Endothelial cell (in vitro differentiated cells): ENCODE results near the gene PKP3. TPM values are rescaled to one million over a fixed set of nuclear protein-coding genes. Genes with fewer than 3 reads are reported as not detected.

Experiments
- DNase-seq: peaks from one replicate; pipeline ENCODE4 v3.0.0; 2021; ENCODE audit warnings: low spot score
- H3K27ac Mint-ChIP-seq: one replicate; pipeline ENCODE4 v1.8.0; 2021; ENCODE audit warnings: mixed read lengths, inconsistent platforms; ENCODE audit not compliant: unreplicated experiment
- H3K27me3 Mint-ChIP-seq: one replicate; pipeline ENCODE4 v1.8.0; 2021; ENCODE audit warnings: mild to moderate bottlenecking, moderate library complexity, mixed read lengths, inconsistent platforms; ENCODE audit not compliant: unreplicated experiment
- H3K36me3 Mint-ChIP-seq: one replicate; pipeline ENCODE4 v1.8.0; 2021; ENCODE audit warnings: mild to moderate bottlenecking, low read depth, mixed read lengths, inconsistent platforms; ENCODE audit not compliant: unreplicated experiment
- H3K4me1 Mint-ChIP-seq: one replicate; pipeline ENCODE4 v1.8.0; 2021; ENCODE audit warnings: mild to moderate bottlenecking, mixed read lengths, inconsistent platforms; ENCODE audit not compliant: unreplicated experiment
- H3K4me3 Mint-ChIP-seq: one replicate; pipeline ENCODE4 v1.8.0; 2021; ENCODE audit warnings: mild to moderate bottlenecking, mixed read lengths, inconsistent platforms; ENCODE audit not compliant: unreplicated experiment
- H3K9me3 Mint-ChIP-seq: one replicate; pipeline ENCODE4 v1.8.0; 2021; ENCODE audit warnings: mixed read lengths, inconsistent platforms; ENCODE audit not compliant: unreplicated experiment
- total RNA-seq: library from RNA; stranded (reverse); fragmentation: NEBNext Ultra II Directional; extraction: Animal tissue kit (Norgen Biotek cat#: 25700); gene quantifications from one replicate; pipeline ENCODE4 v1.2.1, GENCODE V29; 2021; ENCODE audit not compliant: unreplicated experiment
- TF ChIP-seq, protein P1 (sequence below): fragments of 200-600 bp; sonication (generic); IDR thresholded peaks from one replicate; pipeline ENCODE4 v1.5.0; 2021; ENCODE audit warnings: antibody characterized with exemption; ENCODE audit not compliant: unreplicated experiment

Gene PKP3
- total RNA-seq, 1 donor from 2014 or later, result 0.49 TPM

DNA sequence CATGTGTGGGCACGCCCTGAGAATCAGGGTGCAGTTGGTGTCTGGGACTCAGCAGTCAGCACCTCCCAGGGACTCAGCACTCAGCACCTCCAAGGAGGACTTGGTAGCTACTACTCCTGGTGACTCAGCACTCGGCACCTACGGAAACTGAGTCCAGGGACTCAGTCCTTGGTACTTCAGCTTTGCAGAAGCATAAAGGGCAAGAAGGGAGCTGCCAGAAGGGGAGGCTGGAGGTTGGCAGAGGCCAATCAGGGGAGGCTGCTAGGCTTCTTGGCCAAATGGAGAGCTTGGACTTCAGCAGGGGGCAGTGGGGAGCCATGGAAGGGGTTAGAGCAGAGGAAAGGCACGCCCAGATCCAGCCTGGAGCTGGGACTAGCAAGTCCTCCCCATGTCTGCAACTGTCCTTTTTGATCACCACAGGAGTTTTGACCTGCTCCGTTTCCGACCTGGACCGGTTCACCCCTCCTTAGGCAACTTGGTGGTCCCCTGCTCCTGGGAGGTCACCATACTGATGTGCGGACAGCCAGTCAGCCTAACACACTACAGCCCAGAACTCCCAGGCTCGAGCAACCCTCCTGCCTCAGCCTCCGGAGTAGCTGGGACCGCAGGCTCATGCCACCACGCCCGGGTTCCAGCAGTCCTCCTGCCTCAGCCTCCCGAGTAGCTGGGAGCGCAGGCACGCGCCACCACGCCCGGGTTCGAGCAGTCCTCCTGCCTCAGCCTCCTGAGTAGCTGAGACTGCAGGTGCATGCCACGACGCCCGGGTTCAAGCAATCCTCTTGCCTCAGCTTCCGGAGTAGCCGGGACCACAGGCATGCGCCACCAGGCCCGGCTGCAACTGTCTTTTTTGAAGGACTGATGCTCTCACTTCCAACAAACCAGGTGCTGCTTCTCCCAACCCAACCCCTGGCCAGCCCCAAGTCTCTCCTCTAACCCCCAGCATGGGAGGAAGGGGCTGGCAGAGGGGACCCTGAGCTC lies 46.3 kb downstream of the PKP3 start:
- no peak overlapping the region for H3K4me3 Mint-ChIP-seq
- H3K27ac Mint-ChIP-seq, result no peak overlapping the region

DNA sequence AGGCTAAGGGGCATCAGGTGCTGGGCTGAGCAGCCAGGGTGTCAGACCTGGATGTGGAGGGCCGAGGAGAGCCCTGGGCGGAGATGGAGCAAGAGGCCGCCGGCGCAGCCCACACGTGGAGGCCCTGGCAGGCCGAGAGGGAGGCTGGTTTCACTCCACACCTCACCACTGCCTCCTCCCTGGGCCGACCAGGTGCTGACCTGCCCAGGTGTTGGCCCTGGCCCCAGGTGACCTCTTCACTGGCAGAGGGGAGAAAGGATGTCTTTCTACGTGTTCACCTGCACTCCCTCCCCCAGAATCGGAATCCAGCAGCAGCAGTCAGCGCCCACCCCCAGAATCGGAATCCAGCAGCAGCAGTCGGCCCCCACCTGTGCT lies 47.0 kb downstream of the PKP3 start:
- DNase-seq, result no peak
- no peak overlapping the region for H3K27ac Mint-ChIP-seq
- TF ChIP-seq, protein P1, sequence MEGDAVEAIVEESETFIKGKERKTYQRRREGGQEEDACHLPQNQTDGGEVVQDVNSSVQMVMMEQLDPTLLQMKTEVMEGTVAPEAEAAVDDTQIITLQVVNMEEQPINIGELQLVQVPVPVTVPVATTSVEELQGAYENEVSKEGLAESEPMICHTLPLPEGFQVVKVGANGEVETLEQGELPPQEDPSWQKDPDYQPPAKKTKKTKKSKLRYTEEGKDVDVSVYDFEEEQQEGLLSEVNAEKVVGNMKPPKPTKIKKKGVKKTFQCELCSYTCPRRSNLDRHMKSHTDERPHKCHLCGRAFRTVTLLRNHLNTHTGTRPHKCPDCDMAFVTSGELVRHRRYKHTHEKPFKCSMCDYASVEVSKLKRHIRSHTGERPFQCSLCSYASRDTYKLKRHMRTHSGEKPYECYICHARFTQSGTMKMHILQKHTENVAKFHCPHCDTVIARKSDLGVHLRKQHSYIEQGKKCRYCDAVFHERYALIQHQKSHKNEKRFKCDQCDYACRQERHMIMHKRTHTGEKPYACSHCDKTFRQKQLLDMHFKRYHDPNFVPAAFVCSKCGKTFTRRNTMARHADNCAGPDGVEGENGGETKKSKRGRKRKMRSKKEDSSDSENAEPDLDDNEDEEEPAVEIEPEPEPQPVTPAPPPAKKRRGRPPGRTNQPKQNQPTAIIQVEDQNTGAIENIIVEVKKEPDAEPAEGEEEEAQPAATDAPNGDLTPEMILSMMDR, result no peak
- no peak overlapping the region for H3K4me3 Mint-ChIP-seq
- no peaks in the 10 kb centered on the region for H3K4me1 Mint-ChIP-seq
- H3K27me3 Mint-ChIP-seq, result peaks cover 15% of the 10 kb centered on the region
- H3K9me3 Mint-ChIP-seq, result peaks cover 4% of the 10 kb centered on the region
- peaks cover 3% of the 10 kb centered on the region for H3K36me3 Mint-ChIP-seq

More for the DNA sequence above, 46.3 kb downstream of the PKP3 start:
- H3K27me3 Mint-ChIP-seq, result peaks cover 15% of the 10 kb centered on the region
- no peak for DNase-seq
- H3K9me3 Mint-ChIP-seq, result peaks cover 4% of the 10 kb centered on the region
- no peaks in the 10 kb centered on the region for H3K4me1 Mint-ChIP-seq
- peaks cover 3% of the 10 kb centered on the region for H3K36me3 Mint-ChIP-seq
- TF ChIP-seq, protein P1, result no peak

DNA sequence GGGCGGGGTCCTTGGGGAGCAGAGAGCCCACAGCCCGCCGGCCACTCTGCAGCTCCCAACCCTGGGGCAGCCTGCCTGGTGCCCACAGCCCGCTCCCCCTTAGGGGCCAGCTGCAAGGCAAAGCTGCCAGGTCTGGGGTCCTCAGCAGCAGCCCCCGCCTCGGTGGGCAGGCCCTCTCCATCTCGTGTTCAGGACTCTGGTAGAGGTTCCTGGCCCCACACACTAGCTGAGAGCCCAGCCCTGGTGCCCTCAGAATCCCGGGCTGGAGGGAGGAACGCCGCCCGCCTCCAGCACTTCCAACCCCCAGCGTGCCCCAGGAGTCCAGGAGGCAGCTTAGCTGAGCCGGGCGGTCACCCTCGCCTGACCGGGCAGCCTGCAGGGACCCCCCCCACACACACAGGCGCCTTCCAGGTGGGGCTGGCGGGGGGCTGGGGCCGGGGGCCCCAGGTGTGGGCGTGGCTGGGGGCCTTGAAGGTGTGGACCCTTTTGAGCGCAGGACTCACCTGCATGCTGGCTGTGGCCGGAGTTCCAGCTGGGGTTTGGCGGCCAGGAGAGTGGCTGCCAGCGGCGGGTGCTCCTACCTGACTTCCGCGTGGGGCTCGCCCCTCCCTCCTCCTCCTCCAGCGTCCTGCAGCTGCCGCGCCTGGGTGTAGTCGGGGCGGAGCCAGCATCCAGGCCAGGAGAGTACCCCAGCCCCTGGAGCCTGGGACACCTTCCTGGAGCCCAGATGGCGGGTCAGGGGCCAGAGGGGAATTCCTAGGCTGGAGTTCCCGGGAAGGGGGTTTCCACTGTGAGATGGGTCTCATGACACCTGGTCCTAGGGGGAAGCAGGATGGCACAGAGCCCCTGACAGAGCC lies 47.6 kb downstream of the PKP3 start, which contains the start of gene ANO9:
TSS of gene ANO9 (minus strand) at position 594 of the 857 bp plus-strand sequence. CDS start at position 509, 85 bp downstream.
- Mint-ChIP-seq H3K4me3 (no peak within 1 kb of the TSS), H3K27me3 (peaks cover 11% of the 10 kb centered on the region), H3K27ac (no peak within 1 kb of the TSS), H3K36me3 (peaks cover 3% of the 10 kb centered on the region), H3K9me3 (peaks cover 4% of the 10 kb centered on the region), H3K4me1 (no peaks in the 10 kb centered on the region)
- TF ChIP-seq, protein P1, result no peak
- DNase-seq, result no peak

DNA sequence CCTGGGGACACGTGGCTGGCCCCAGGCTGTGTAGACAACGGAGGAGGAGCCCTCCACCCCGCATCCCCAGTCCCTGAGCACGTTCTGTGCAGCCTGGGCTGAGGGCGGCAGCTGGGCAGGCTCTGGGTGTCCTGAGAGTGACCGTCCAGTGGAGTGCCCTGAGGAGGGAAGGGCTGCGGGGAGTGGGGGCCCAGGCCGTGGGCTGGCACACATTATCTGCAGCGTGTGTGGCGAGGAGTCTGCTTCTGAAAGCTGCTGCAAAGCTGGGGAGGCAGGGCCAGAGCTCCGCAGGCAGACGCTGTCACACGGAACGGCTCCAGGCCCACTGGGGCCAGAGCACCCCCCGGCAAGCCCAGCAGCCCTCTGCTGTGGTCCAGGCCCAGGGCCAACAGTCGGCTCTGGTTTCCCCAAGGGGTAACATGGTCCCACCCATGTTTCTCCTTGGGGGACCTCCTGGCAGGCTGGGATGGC lies 48.6 kb downstream of the PKP3 start:
- H3K4me3 Mint-ChIP-seq, result no peak overlapping the region
- DNase-seq, result no peak
- no peaks in the 10 kb centered on the region for H3K9me3 Mint-ChIP-seq
- H3K36me3 Mint-ChIP-seq, result no peaks in the 10 kb centered on the region
- no peak overlapping the region for H3K27ac Mint-ChIP-seq
- TF ChIP-seq, protein P1, result no peak
- peaks cover 9% of the 10 kb centered on the region for H3K27me3 Mint-ChIP-seq
- no peaks in the 10 kb centered on the region for H3K4me1 Mint-ChIP-seq
